ENCODE data around the gene ABLIM2.

ABLIM2 gene

GRCh38 chr4:8082517-8083055 is 76.0 kb downstream of the ABLIM2 start:
- no peak for DNase-seq

GRCh38 chr4:8081621-8082516 is 76.7 kb downstream of the ABLIM2 start:
- no peak for DNase-seq

- DNase-seq: no peak
Measured at GRCh38 chr4:8081171-8081570, 77.4 kb downstream of the ABLIM2 start.

- no peak for DNase-seq
Measured at GRCh38 chr4:8080754-8081065, 77.9 kb downstream of the ABLIM2 start.

- no peak for DNase-seq
Measured at GRCh38 chr4:8079916-8080753, 78.5 kb downstream of the ABLIM2 start.

GRCh38 chr4:8079031-8079885 is 79.4 kb downstream of the ABLIM2 start:
- no peak for DNase-seq

- DNase-seq: no peak
Measured at GRCh38 chr4:8078610-8079015, 80.0 kb downstream of the ABLIM2 start.

- no peak for DNase-seq
Measured at GRCh38 chr4:8078109-8078494, 80.5 kb downstream of the ABLIM2 start.

GRCh38 chr4:8077181-8078108 is 81.2 kb downstream of the ABLIM2 start:
- no peak for DNase-seq

- no peak for DNase-seq
Measured at GRCh38 chr4:8076023-8076422, 82.6 kb downstream of the ABLIM2 start.

- no peak for DNase-seq
Measured at GRCh38 chr4:8073206-8073863, 85.3 kb downstream of the ABLIM2 start.

- no peak for DNase-seq
Measured at GRCh38 chr4:8072235-8072968, 86.2 kb downstream of the ABLIM2 start.

GRCh38 chr4:8071766-8072165 is 86.8 kb downstream of the ABLIM2 start:
- DNase-seq: no peak

- no peak for DNase-seq
Measured at GRCh38 chr4:8070736-8071718, 87.6 kb downstream of the ABLIM2 start.

GRCh38 chr4:8069102-8069752 is 89.4 kb downstream of the ABLIM2 start:
- no peak for DNase-seq

GRCh38 chr4:8067945-8068896 is 90.4 kb downstream of the ABLIM2 start:
- no peak for DNase-seq

GRCh38 chr4:8067274-8067936 is 91.2 kb downstream of the ABLIM2 start:
- no peak for DNase-seq

All from T1000 (cell line).